ENCODE data around the gene REM2.
"Not testable (repeated sequence)": the region's sequence is repeated elsewhere in the genome, so short reads cannot be mapped to it uniquely, and the experiment has no call there.

REM2 gene

DNA sequence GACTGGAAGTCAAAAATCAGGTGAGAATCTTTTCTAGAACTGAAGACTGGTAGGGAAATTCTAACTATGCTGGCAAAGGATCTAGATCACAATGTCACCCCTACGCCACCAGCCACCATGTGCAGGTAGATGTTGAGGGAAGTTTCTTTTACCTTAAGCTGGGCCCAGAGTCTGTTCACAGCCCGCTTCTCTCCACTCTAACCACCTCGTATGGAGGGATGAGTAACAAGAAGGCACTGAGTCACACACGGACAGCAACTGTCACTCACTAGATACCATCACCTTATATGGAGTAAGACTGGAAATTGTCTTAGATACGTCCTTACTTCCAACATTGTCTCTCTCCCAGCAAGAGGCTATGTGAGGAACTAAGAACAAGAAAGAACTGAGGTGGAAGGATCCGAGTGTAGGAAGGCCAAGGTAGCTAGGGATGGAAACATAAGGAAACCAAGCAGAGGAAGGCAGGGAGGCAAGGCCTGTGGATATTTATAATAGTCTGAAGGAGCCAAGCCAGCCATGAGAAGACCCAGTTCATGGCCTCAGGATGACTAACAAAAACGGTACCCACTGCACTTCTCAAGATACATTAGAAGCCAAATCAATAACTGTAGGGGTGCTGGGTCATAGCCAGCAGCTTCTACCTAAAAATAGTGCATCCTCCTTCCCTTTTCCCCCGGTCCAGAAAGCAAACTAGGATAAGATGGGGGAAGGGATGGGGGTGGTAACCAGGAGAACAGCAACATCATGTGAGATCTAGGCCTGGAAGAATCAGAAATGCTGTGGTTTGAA is 15.5 kb downstream of the REM2 start:
- no peak for DNase-seq

DNA sequence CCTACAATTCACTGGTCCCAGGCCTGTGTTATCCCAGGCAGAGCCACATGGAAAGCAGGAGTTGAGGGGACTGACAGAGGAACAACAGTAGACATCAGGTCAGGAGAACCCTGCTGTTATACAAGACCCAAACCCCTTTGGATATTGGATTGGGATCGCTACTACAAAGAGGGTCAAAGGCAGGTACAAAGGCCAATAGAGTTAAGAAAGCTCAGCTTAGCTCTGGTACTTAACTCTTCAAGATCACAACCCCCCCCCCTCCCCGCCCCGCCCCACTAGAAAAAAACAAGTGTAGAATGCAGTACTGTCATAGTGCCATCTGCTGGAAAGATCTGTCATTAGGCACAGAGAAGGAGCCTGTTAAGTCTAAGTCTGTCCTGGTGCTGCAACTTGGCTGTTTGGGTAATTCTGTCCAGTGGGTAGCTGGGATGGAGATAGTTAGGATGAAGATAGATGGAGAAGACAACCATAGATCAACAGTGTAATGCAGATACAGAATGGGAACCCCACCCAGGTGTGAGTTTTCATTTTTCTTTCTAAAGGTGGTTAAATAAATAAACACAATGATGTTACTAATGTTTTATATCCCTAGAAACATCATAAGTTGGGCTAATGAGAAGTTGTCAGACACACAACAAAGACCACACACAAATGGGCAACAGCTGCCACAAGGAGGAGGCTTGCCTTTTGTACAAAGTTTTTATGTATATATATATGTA is 17.2 kb downstream of the REM2 start:
- no peak for DNase-seq

DNA sequence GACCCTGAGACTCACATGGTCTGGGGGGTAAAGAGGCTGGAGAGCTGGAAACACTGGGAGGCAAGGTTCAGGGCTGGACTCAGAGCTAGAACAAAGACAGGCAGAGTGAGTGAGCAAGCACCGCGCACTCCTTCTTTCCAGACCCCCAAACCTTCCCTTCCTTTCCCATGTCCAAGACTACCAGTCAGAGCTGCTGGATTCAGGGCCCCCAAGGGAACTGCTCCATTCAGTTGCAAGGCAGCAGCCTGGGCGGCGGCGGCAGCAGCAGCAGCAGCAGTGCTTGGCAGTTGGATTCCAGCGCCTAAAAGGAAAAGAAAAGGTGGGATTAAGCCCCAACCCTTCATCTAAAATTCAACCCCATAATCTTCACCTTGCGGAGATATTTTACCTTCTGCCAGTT is 18.8 kb downstream of the REM2 start:
- DNase-seq = no peak

DNA sequence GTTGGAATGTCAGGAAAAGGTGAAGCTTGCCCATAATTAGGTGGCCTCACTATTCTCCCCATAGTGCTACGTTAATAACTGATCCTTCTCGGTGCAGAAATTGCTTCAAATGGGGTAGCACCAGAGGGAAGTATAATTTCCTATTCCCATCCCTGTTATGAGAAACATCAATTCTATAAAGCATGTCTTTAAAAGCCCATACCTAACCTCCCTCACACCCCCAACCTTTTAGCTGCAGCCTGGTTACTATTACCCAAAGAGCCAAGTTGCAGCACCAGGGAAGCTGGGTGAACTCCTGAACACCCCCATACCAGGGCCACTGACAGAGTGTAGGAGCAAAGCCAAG is 20.7 kb downstream of the REM2 start:
- DNase-seq = no peak

DNA sequence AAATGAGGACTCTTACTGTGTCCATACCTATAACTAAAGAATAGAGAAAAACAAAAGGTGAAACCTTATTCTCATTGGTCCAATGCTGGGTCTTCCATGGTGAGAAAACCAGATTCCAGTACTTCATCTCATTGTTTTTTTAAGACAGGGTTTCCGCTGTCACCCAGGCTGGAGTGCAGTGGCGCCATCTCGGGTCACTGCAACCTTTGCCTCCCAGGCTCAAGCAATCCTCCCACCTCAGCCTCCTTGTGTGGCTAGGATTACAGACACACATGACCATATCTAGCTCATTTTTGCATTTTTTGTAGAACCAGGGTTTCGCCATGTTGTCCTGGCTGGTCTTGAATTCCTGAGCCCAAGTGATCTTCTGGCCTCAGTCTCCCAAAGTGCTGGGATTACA is 22.6 kb downstream of the REM2 start:
- DNase-seq = no peak

DNA sequence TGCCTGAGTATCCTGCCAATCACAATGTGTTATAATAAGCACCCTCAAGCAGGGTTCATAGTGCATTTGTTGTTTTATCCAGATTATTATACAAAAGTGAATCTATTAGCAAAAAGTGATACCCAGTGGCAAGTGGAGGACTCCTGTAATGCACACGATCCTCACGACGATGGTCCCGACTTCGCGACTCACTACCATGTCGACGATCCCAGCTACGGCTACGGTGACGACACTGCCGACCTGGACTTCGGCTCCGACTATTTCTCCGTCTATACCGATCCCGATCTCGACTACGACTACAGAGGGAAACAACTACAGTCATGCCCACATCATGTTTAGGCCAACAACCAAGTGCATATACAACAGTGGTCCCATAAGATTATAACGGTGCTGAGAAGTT is 23.1 kb downstream of the REM2 start:
- no peak for DNase-seq

DNA sequence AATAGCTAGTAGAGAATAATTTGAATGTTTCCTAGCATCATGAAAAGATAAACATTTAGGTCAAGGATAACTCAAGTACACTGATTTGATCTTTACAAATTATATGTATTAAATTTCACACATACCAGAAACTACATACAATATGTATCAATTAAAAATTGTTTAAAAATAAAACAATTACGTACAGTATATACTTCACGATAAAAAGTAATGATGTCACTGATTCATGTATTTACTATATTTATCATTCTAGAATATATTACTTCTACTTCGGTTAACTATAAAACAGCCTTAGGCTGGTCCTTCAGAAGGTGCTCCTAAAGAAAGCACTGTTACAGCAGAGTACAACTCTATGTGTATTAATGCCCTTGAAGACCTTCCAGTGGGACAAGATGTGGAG is 24.4 kb downstream of the REM2 start:
- DNase-seq = no peak

DNA sequence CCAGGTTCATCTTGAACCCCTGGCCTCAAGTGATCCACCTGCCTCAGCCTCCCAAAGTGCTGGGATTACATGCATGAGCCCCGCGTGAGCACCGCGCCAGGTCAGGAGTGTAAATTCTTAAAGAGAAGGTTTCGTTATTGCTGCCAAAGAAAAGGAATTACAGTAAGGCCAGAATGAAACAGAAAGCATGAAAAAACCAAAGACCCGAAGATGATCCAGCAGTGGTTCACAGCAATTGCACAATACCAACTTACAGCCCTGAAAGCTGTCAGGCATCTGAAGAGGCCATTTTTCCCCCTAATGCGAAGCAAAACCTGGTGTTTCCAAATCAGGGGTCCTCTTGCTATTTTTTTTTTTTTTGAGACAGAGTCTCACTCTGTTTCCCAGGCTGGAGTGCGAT is 25.6 kb downstream of the REM2 start:
- no peak for DNase-seq

DNA sequence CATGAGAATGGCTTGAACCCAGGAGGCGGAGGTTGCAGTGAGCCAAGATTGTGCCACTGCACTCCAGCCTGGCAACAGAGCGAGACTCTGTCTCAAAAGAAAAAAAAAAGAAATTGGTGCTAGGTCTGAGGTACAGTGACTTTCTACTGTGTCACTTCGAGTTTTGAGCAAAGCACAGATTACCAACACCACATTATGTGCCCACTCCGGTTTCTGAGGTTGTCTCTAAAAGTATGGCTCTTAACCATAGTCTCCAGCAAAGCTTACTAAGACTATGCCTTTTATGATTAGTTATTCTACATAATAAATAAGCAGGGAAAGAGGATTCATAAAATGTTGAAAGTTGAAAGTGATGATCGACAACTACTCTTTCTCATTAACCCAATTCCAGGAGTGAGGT is 27.9 kb downstream of the REM2 start:
- DNase-seq = no peak

DNA sequence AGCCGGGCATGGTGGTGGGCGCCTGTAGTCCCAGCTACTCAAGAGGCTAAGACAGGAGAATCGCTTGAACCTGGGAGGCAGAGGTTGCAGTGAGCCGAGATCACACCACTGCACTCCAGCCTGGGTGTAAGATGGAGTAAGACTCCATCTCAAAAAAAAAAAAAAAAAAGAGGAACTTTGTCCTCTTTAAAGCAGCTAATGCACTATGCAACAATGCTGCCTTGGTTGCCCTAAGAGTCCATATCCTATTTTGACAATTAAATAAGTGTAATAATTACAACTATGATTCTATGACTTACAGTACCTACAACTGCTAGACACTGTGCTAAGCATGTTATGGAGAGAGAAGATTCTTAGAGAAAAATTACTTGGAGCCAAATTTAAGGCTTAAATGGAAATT is 31.8 kb downstream of the REM2 start:
- DNase-seq = not testable (repeated sequence)

DNA sequence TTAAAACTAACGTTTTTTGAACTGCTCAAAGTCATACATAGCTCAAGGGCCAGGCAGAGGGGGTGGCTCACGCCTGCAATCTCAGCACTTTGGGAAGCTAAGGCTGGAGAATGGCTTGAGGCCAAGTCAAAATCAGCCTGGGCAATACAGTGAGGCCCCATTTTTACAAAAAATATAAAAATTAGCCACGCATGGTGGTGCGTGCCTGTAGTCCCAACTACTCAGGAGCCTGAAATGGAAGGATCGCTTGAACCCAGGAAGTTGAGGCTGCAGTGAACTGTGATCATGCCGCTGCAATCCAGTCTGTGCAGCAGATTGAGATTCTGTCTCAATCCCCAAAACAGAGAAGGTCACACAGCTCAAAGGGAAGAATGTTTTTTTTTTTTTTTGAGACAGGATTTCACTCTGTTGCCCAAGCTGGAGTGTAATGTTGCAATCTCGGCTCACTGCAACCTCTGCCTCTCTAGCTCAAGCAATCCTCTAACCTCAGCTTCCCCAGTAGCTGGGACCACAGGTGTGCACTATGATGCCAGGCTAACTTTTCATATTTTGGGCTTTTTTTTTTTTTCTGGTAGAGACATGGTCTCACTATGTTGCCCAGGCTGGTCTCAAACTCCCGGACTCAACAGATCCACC is 33.0 kb downstream of the REM2 start:
- no peak for DNase-seq

DNA sequence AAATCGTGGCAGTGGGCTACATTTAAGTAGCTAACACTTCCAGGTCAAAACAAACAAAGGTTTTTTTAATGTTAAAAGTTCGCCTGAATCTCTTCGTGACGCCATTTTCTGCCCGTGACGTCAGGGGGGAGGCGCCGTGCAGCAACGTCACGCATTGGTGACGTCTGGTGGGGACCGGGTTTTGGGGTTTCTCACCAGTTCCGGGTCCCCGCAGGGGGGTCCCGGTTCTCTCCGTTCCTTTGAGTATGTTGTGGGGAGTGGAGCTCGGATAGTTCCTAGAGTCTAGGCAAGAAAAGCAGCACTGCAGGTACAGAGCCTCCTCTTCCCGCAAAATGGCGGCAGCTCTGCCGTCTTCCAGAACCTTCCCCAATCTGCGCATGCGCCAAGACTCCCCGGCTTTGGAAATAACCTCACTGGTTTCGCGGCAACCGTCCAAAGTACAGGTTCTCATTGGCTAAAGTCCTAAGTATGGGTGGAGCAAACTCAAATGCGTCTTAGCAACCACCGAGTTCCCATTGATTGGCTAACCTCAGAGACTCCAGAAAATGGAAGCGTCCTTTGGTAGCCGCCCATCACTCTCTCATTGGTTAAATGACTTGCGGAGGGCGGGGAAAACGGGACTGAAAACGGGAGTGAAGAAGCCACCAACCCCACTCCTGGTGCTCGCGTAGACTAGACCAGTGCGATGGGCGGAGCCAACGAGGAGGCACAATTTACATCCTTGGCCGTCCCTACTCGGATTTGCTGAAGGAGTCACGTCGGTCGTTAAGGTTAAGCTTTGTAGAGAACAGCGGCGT is 36.0 kb downstream of the REM2 start, which contains the start of gene RBM23:
Gene RBM23, minus strand, starts transcription at position 346 of the 797 bp plus-strand sequence.
- peak; percentile 98 for DNase-seq

DNA sequence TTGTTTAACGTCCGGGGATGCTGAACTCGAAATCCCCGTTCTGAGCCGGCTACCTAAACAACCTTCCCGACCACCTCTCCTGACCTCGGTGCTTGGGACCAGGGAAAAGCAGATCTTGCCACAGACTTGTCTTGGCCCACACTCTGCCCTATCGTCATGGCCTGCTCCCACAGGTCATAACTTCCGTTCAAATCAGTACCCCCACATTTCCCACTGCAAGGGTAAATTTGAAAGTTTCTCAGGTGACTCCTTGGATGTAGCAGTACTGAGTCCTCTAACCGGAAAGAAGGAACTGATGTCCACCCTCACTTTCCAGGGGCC is 36.5 kb downstream of the REM2 start:
- no peak for DNase-seq

DNA sequence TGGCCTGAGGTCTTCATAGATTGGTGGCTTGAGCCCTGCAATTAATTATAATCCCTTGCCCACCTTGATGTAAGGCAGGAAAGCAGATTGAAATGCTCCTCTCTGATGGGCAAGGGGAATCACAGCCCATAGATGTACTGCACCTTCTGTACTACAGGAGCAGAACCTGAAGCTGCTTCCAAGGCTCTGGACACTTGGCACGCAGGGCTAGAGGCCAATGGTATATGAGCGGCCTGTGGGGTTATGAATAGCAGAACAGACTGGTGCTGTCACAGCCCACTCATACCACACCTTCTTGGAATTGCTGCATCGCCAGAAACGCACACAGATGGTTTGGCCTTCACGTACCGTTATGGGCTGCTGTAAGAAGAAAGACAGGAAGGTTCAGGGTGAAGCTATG is 37.7 kb downstream of the REM2 start:
- no peak for DNase-seq

DNA sequence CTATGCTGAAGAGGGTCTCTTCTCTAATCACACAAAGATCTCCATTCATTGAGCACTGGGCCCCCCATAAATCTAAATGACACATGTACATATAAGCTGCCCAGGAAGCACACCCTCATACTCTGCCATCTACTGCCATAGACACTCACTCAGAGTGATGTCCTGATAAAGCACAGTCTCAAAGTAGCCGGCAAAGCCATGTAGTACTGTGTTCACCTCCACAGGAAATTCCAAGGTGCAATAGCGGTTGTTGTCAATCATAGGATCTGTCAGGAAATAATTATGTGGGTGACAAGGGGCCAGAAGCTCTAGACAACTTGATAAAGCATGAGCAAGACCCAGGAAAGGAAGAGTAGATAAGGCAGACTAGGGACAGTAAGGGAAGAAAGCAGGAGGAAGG is 39.3 kb downstream of the REM2 start:
- no peak for DNase-seq

DNA sequence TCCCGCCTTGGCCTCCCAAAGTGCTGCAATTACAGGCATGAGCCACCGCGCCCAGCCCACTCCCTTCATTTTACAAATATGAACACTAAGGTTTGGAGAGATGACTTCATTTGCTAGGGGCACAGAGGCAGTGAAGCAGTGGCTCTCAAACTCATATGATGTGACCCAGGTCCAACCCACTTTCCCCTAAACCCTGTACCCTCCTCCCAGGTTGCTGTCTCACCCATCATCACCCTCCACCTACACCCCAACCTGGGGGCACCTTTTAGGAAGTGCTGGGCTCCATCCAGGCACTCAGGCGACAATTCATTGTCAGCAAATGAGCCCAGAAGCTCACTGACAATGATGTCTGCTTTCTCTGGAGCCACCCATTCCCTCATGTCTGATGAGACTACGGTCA is 40.7 kb downstream of the REM2 start:
- DNase-seq = no peak

DNA sequence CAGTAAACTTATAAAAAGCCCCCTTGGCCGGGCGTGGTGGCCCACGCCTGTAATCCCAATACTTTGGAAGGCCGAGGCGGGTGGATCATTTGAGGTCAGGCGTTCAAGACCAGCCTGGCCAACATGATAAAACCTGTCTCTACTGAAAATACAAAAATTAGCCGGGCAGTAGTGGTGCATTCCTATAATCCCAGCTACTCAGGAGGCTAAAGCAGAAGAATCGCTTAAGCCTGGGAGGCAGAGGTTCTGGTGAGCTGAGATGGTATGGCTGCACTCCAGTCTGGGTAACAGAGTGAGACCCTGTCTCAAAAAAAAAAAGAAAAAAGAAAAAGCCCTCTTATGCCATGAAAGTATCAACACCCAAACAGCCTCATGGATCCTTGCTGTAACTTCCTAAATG is 42.5 kb downstream of the REM2 start:
- no peak for DNase-seq

DNA sequence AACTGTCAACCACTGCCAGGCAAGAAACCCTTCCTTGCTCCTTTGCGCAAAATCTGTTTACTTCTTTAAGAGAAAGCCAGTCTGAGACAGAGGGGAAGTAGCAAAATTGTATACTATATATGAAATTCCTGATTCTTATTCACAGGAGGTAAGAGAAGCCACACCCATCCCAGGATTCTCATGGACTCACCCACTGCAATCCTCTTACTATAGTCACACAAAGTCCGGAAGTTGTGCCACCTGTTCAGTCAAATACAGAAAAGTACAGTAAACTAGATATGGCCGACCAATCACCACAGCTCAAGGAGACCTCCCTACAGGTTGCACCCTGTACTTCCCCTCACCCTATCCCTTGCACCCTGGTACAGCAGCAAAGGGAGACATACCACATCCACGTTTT is 43.3 kb downstream of the REM2 start:
- no peak for DNase-seq

DNA sequence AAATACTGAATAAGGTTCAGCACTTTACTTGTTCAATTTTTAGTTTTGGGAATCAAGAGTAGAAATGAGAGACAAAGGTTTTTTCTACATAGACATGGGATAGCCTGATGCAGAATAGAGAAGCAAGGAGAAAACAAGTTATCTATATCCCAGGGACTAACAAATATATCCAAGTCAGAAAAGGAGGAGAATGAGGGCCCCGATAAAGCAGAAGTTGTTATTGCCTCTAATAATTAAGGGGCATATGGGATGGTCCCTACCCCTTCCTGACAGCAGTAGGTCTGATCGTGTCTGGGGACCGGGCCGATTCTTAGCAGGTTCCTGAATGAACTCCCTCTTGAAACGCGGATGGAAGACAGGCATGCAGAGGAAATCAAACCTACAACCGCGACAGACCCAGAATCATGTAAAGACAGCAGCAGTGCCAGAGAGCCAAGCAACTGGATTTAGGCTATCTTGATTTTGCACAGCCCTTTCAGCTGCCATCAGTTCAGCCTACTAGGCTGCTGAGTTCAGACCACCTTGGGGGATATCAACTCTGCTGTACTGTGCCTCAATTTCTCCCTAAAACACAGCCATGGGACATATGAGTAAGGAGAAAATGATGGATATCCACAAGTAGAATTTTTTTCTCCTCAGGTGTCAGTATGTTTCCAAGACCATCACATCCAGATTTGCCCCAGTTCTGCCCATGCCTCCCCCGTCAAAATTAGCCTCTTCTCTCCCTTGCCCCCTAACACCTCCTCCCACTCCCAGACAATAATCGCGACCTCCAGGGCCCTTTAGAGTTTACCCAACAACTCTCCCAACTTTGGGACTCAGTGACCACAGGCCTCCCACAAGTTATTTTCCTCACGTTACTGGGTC is 45.4 kb downstream of the REM2 start:
- DNase-seq = no peak

DNA sequence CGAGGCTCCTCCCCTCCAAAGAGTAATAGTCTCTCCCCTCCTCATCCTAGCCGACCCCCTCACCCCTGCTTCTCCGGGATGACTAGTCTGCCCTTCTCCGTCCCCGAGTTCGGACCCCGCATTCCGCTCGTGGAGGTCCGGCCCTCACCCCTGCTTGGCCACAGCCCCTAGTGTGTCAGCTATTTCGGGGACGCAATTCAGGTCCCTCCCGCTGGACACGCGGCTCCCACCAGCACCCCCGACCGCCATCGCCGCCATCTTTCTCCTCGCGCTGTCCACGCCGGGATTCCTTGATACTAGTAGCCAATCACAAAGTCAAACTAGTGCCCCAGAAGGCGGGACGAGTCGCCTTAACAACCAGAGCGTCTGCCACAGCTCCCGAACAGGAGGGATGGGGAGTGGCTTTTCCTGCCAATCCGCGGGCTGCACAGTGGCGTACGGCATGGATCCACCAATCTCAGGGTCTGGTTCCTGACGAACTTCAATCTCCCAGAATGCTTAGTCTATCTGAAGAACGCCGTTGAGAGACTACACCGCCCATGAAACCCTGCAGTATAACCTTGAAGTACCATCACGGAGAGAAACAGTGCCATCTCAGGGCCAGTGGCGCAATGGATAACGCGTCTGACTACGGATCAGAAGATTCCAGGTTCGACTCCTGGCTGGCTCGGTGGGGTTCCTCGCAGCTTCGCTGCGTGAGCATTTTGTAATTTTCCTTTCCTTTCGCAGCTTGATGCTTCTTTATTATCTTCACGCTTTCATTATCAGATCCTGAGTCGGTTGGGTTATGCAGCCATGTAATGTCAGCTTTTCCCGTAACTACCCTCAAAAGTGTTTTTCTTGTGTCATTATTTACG is 46.3 kb downstream of the REM2 start, which contains the start of gene PRMT5:
Gene PRMT5, minus strand, starts transcription at position 273 of the 857 bp plus-strand sequence. Its CDS starts 15 bp downstream, at position 258.
- DNase-seq = peak; percentile 96

DNA sequence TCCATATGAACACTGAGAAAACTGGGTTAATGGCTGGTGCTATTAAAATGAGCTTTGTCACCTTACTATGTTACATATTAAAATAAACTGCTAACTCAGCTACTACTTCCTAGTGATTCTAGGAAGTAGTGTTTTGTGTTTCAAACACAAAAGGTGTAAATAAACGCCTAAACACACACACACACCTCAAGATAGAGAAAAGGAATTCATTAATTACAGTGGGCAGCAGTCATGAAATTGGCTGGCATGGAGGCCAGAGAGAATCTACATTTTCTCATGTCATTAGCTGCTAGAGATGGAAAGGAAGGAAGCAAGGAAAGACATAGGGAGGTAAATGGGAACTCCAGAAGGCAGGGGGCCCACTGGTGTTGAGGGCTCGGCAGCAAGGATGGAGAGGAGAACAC is 46.9 kb downstream of the REM2 start:
- DNase-seq = no peak

Measured in activated T-cell treated with anti-CD3 and anti-CD28 coated beads, Interleukin-2, amount 50 U/mL, for 1 hour (primary cell).